ENCODE results near the gene SERPINB7. TPM values are rescaled to one million over a fixed set of nuclear protein-coding genes. Genes with fewer than 3 reads are reported as not detected.

SERPINB7 gene
- total RNA-seq, 1 experiment from 2014 or later, result not detected

DNA sequence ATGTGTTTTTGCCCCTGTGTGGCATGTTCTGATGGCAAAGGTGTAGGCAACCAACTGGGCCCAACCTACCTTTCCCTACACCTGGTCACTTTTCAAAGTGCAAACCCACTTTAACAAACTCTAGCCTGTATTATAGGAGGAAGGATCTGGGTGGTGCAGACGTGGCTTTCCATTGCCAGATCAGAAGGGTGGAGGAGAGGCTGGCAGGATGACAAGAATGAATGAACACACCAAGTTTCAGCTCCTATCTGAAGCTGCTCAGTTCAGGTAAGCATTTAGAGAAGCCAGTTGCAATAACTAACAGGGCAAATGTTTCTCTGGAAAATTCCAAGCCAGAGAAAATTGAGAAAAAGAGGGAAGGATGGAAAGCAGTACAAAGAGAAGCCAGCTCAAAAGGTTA lies 707 bp upstream of the SERPINB7 start:
- no peaks in the 10 kb centered on the region for H3K36me3 ChIP-seq (ENCODE audit: control insufficient read depth in 1 of 2, insufficient read depth in 2 of 2, low read length in 2 of 2)
- no peaks in the 10 kb centered on the region for H3K27me3 ChIP-seq (ENCODE audit: insufficient read depth, low read length)
- no peak overlapping the region for H3K27ac ChIP-seq (ENCODE audit: low read depth, low read length)
- CTCF ChIA-PET, result no interaction called here
- RAD21 ChIA-PET (ENCODE audit: low non-redundant PET in 1 of 2, low total read pairs in 2 of 2, uncharacterized antibody in 2 of 2, unreplicated experiment in 2 of 2), result no interaction called here
- H3K4me1 ChIP-seq (ENCODE audit: control insufficient read depth in 1 of 2, insufficient read depth in 2 of 2, low read length in 2 of 2), result peaks cover 0 to 19% of the 10 kb centered on the region in 2 experiments; a peak in 2 of 4 replicates
- H3K9me3 ChIP-seq (ENCODE audit: control insufficient read depth in 1 of 2, insufficient read depth in 1 of 2, low read depth in 1 of 2, low read length in 2 of 2), result no peaks in the 10 kb centered on the region
- DNase-seq (ENCODE audit: low read depth, low spot score) (no peak), ATAC-seq (no peak)
- TF ChIP-seq JUND (IDR thresholded peaks at IDR 0.05), result no peak
- no peak for TF ChIP-seq SP1 (IDR thresholded peaks at IDR 0.05; ENCODE audit: low read depth)
- no peak for TF ChIP-seq POLR2A (IDR thresholded peaks at IDR 0.05; ENCODE audit: borderline replicate concordance, extremely low read depth, insufficient read depth, insufficient read length)
- no peak for TF ChIP-seq POLR2AphosphoS5 (IDR thresholded peaks at IDR 0.05; ENCODE audit: low read depth, low read length)
- TF ChIP-seq RAD21 (IDR thresholded peaks at IDR 0.05; ENCODE audit: low read depth), result no peak
- peak overlapping the region; percentile 55 for H3K4me2 ChIP-seq (ENCODE audit: low read length)
- POLR2A ChIA-PET, result no interaction called here
- no peak overlapping the region for H3K9ac ChIP-seq (ENCODE audit: low read length)
- H3K79me2 ChIP-seq (ENCODE audit: insufficient read depth, low read length), result no peaks in the 10 kb centered on the region
- intact Hi-C loops (cut with micrococcal nuclease), result no loop called here
- no peaks in the 10 kb centered on the region for H4K20me1 ChIP-seq (ENCODE audit: insufficient read depth)
- no peaks in the 10 kb centered on the region for H3K9me2 ChIP-seq (ENCODE audit: insufficient read depth)
- H3K4me3 ChIP-seq (replicated peaks in 1 of 2; ENCODE audit: low read depth in 1 of 2, low read length in 2 of 2), result no peak overlapping the region
- peak overlapping the region; percentile 8 for H2AFZ ChIP-seq (ENCODE audit: low read depth, low read length, poor library complexity, severe bottlenecking)
- BruUV-seq (replicated peaks), result no TSS peak

DNA sequence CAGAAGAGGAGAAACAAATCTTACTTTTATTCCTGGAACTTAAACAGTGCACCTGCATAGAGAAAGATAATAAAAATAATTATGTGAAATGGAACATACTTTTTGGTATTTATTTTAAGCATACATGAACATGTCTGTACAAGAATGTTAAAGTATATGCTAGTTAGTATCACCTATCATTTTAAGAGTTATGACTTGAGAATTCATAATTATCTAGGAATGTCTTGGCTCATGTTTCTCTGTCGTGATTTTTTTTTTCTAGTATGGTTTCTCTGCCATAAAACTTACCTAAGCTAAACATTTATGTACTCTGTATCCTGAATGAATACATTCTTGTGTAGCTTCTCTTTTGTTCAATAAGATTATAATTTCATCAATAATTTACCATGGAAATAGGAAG lies 4.2 kb downstream of the SERPINB7 start:
- ATAC-seq (no peak), DNase-seq (ENCODE audit: low read depth, low spot score) (no peak)
- Histone ChIP-seq H2AFZ (ENCODE audit: low read depth, low read length, poor library complexity, severe bottlenecking) (no peak overlapping the region), H3K27ac (ENCODE audit: low read depth, low read length) (no peak overlapping the region), H3K79me2 (ENCODE audit: insufficient read depth, low read length) (no peaks in the 10 kb centered on the region), H3K4me3 (replicated peaks in 1 of 2; ENCODE audit: low read depth in 1 of 2, low read length in 2 of 2) (no peak overlapping the region), H3K4me2 (ENCODE audit: low read length) (no peak overlapping the region), H3K9ac (ENCODE audit: low read length) (no peak overlapping the region), H3K4me1 (ENCODE audit: control insufficient read depth in 1 of 2, insufficient read depth in 2 of 2, low read length in 2 of 2) (peaks cover 0 to 22% of the 10 kb centered on the region in 2 experiments; a peak in 2 of 4 replicates), H4K20me1 (ENCODE audit: insufficient read depth) (no peaks in the 10 kb centered on the region), H3K9me2 (ENCODE audit: insufficient read depth) (no peaks in the 10 kb centered on the region), H3K9me3 (ENCODE audit: control insufficient read depth in 1 of 2, insufficient read depth in 1 of 2, low read depth in 1 of 2, low read length in 2 of 2) (no peaks in the 10 kb centered on the region), H3K36me3 (ENCODE audit: control insufficient read depth in 1 of 2, insufficient read depth in 2 of 2, low read length in 2 of 2) (no peaks in the 10 kb centered on the region), H3K27me3 (ENCODE audit: insufficient read depth, low read length) (no peaks in the 10 kb centered on the region)
- BruUV-seq (replicated peaks), result no TSS peak
- intact Hi-C loops (cut with micrococcal nuclease), result no loop called here
- ChIA-PET POLR2A (no interaction called here), RAD21 (ENCODE audit: low non-redundant PET in 1 of 2, low total read pairs in 2 of 2, uncharacterized antibody in 2 of 2, unreplicated experiment in 2 of 2) (no interaction called here), CTCF (no interaction called here)
- TF ChIP-seq, protein P1, sequence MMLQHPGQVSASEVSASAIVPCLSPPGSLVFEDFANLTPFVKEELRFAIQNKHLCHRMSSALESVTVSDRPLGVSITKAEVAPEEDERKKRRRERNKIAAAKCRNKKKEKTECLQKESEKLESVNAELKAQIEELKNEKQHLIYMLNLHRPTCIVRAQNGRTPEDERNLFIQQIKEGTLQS (IDR thresholded peaks at IDR 0.05), result no peak
- TF ChIP-seq ZFX (IDR thresholded peaks at IDR 0.05) (no peak), ELF1 (IDR thresholded peaks at IDR 0.05; ENCODE audit: borderline replicate concordance, low read depth) (no peak), POLR2A (IDR thresholded peaks at IDR 0.05; ENCODE audit: borderline replicate concordance, extremely low read depth, insufficient read depth, insufficient read length) (no peak), EZH2phosphoT487 (IDR thresholded peaks at IDR 0.05; ENCODE audit: borderline replicate concordance) (no peak), TCF7L2 (IDR thresholded peaks at IDR 0.05; ENCODE audit: borderline replicate concordance, extremely low read depth, insufficient read depth, insufficient read length) (no peak)
- TF ChIP-seq, protein P2, sequence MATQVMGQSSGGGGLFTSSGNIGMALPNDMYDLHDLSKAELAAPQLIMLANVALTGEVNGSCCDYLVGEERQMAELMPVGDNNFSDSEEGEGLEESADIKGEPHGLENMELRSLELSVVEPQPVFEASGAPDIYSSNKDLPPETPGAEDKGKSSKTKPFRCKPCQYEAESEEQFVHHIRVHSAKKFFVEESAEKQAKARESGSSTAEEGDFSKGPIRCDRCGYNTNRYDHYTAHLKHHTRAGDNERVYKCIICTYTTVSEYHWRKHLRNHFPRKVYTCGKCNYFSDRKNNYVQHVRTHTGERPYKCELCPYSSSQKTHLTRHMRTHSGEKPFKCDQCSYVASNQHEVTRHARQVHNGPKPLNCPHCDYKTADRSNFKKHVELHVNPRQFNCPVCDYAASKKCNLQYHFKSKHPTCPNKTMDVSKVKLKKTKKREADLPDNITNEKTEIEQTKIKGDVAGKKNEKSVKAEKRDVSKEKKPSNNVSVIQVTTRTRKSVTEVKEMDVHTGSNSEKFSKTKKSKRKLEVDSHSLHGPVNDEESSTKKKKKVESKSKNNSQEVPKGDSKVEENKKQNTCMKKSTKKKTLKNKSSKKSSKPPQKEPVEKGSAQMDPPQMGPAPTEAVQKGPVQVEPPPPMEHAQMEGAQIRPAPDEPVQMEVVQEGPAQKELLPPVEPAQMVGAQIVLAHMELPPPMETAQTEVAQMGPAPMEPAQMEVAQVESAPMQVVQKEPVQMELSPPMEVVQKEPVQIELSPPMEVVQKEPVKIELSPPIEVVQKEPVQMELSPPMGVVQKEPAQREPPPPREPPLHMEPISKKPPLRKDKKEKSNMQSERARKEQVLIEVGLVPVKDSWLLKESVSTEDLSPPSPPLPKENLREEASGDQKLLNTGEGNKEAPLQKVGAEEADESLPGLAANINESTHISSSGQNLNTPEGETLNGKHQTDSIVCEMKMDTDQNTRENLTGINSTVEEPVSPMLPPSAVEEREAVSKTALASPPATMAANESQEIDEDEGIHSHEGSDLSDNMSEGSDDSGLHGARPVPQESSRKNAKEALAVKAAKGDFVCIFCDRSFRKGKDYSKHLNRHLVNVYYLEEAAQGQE (IDR thresholded peaks at IDR 0.05; ENCODE audit: low read depth), result no peak
- TF ChIP-seq, protein P3, sequence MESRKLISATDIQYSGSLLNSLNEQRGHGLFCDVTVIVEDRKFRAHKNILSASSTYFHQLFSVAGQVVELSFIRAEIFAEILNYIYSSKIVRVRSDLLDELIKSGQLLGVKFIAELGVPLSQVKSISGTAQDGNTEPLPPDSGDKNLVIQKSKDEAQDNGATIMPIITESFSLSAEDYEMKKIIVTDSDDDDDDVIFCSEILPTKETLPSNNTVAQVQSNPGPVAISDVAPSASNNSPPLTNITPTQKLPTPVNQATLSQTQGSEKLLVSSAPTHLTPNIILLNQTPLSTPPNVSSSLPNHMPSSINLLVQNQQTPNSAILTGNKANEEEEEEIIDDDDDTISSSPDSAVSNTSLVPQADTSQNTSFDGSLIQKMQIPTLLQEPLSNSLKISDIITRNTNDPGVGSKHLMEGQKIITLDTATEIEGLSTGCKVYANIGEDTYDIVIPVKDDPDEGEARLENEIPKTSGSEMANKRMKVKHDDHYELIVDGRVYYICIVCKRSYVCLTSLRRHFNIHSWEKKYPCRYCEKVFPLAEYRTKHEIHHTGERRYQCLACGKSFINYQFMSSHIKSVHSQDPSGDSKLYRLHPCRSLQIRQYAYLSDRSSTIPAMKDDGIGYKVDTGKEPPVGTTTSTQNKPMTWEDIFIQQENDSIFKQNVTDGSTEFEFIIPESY (IDR thresholded peaks at IDR 0.05; ENCODE audit: extremely low read depth, insufficient replicate concordance, low read length), result no peak
- TF ChIP-seq, protein P4, sequence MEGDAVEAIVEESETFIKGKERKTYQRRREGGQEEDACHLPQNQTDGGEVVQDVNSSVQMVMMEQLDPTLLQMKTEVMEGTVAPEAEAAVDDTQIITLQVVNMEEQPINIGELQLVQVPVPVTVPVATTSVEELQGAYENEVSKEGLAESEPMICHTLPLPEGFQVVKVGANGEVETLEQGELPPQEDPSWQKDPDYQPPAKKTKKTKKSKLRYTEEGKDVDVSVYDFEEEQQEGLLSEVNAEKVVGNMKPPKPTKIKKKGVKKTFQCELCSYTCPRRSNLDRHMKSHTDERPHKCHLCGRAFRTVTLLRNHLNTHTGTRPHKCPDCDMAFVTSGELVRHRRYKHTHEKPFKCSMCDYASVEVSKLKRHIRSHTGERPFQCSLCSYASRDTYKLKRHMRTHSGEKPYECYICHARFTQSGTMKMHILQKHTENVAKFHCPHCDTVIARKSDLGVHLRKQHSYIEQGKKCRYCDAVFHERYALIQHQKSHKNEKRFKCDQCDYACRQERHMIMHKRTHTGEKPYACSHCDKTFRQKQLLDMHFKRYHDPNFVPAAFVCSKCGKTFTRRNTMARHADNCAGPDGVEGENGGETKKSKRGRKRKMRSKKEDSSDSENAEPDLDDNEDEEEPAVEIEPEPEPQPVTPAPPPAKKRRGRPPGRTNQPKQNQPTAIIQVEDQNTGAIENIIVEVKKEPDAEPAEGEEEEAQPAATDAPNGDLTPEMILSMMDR (IDR thresholded peaks at IDR 0.05 in 2 of 3, conservative IDR thresholded peaks at IDR 0.05 in 1 of 3; ENCODE audit: borderline replicate concordance in 1 of 3, insufficient read depth in 1 of 3, low read depth in 2 of 3, low read length in 2 of 3), result no peak
